ENCODE results near the gene USP47. TPM values are rescaled to one million over a fixed set of nuclear protein-coding genes. Genes with fewer than 3 reads are reported as not detected.

USP47 gene
- total and polyA plus RNA-seq, 2 donors (not counting 1 experiment from before 2014, with no cell fraction given): 12.8 to 52.9 TPM

DNA sequence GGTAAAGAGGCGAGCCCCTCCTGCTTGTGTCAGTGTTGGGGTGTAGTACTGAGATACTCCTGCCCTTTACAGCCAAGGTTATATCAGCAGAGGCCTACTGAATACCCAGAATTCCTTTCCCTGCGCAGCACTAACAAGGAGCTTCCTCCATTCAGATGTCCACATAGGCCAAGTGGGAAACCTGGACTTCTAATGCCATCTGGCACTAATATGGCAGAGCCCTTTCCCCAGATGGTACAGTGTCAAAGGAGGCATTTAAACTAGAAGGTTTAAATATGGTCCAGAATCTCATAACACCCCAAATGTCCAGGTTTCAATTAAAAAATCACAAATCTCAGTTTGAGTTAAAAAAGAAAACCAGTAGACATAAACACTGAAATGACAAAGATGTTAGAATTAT is 68.8 kb downstream of the USP47 start:
- no peak overlapping the region for H3K4me3 Mint-ChIP-seq
- no peaks in the 10 kb centered on the region for H3K27me3 Mint-ChIP-seq
- Histone ChIP-seq H3K27me3 (replicated peaks in 1 of 4; ENCODE audit: control extremely low read depth in 1 of 4, control insufficient read depth in 3 of 4, insufficient read depth in 4 of 4, low read length in 3 of 4) (no peaks in the 10 kb centered on the region), H3K79me2 (ENCODE audit: control insufficient read depth, insufficient read depth, low read length) (no peaks in the 10 kb centered on the region), H3K4me2 (replicated peaks; ENCODE audit: low read depth, low read length, poor library complexity, severe bottlenecking) (no peak overlapping the region), H3K4me1 (ENCODE audit: control insufficient read depth in 2 of 2, insufficient read depth in 2 of 2, low read length in 2 of 2) (no peaks in the 10 kb centered on the region), H3K36me3 (replicated peaks in 1 of 2; ENCODE audit: control extremely low read depth in 1 of 2, control insufficient read depth in 1 of 2, extremely low read depth in 1 of 2, insufficient read depth in 2 of 2, low read length in 1 of 2) (peaks cover 8 to 29% of the 10 kb centered on the region in 2 experiments), H4K20me1 (ENCODE audit: control insufficient read depth, insufficient read depth, low read length, poor library complexity, severe bottlenecking) (no peaks in the 10 kb centered on the region), H3K9me3 (ENCODE audit: control extremely low read depth in 1 of 3, control insufficient read depth in 2 of 3, insufficient read depth in 1 of 3, low read length in 2 of 3) (no peaks in the 10 kb centered on the region), H2AFZ (ENCODE audit: insufficient read depth, low read depth, low read length, poor library complexity, severe bottlenecking) (no peak overlapping the region), H3K9ac (ENCODE audit: low read length) (no peak overlapping the region), H3K27ac (ENCODE audit: low read length in 2 of 2) (no peak overlapping the region), H3K4me3 (ENCODE audit: control extremely low read depth in 1 of 5, extremely low read depth in 1 of 5, insufficient read depth in 1 of 5, low read depth in 2 of 5, low read length in 4 of 5) (no peak overlapping the region)
- ATAC-seq (ENCODE audit: low read depth): no peak
- no peak overlapping the region for H3K27ac Mint-ChIP-seq
- no peaks in the 10 kb centered on the region for H3K4me1 Mint-ChIP-seq
- DNase-seq: no peak
- TF ChIP-seq, protein P1, sequence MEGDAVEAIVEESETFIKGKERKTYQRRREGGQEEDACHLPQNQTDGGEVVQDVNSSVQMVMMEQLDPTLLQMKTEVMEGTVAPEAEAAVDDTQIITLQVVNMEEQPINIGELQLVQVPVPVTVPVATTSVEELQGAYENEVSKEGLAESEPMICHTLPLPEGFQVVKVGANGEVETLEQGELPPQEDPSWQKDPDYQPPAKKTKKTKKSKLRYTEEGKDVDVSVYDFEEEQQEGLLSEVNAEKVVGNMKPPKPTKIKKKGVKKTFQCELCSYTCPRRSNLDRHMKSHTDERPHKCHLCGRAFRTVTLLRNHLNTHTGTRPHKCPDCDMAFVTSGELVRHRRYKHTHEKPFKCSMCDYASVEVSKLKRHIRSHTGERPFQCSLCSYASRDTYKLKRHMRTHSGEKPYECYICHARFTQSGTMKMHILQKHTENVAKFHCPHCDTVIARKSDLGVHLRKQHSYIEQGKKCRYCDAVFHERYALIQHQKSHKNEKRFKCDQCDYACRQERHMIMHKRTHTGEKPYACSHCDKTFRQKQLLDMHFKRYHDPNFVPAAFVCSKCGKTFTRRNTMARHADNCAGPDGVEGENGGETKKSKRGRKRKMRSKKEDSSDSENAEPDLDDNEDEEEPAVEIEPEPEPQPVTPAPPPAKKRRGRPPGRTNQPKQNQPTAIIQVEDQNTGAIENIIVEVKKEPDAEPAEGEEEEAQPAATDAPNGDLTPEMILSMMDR (IDR thresholded peaks at IDR 0.05): no peak
- no peak for TF ChIP-seq EZH2 (IDR thresholded peaks at IDR 0.05; ENCODE audit: borderline replicate concordance, insufficient read depth, low read depth, low read length, poor library complexity, severe bottlenecking)
- no peaks in the 10 kb centered on the region for H3K9me3 Mint-ChIP-seq (ENCODE audit: insufficient read depth)
- CTCF ChIA-PET: no interaction called here
- no CpG with 5 or more reads among the region's 2 CpGs for WGBS (ENCODE audit: insufficient coverage)
- intact Hi-C loops (cut with micrococcal nuclease): no loop called here
- POLR2A ChIA-PET: no interaction called here

DNA sequence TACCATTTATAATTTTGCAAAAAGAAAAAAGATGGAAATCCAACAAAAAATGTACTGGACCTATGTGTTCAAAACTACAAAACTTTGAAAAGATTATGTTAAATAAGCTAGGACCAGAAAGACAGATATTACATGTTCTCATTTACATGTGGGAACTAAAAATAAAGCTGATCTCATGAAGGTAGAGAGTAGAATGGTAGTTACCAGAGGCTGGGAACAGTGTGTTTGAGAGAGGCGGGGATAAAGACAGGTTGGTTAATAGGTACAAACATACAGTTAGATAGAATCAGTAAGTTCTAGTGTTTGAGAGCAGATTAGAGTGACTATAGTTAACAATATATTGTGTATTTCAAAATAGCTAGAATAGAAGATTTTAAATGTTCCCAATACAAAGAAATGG is 71.6 kb downstream of the USP47 start:
- ChIA-PET CTCF (no interaction called here), POLR2A (no interaction called here)
- no peak overlapping the region for H3K4me3 Mint-ChIP-seq
- no peak overlapping the region for H3K27ac ChIP-seq (ENCODE audit: low read length in 2 of 2)
- ATAC-seq (ENCODE audit: low read depth) (no peak), DNase-seq (no peak)
- TF ChIP-seq EZH2 (IDR thresholded peaks at IDR 0.05; ENCODE audit: borderline replicate concordance, insufficient read depth, low read depth, low read length, poor library complexity, severe bottlenecking): no peak
- TF ChIP-seq, protein P1 (IDR thresholded peaks at IDR 0.05): no peak
- no peak overlapping the region for H2AFZ ChIP-seq (ENCODE audit: insufficient read depth, low read depth, low read length, poor library complexity, severe bottlenecking)
- H3K27ac Mint-ChIP-seq: no peak overlapping the region
- H3K79me2 ChIP-seq (ENCODE audit: control insufficient read depth, insufficient read depth, low read length): no peaks in the 10 kb centered on the region
- H3K27me3 Mint-ChIP-seq: no peaks in the 10 kb centered on the region
- WGBS (ENCODE audit: insufficient coverage): no CpG with 5 or more reads among the region's 1 CpG
- intact Hi-C loops (cut with micrococcal nuclease): no loop called here
- H3K9me3 ChIP-seq (ENCODE audit: control extremely low read depth in 1 of 3, control insufficient read depth in 2 of 3, insufficient read depth in 1 of 3, low read length in 2 of 3): no peaks in the 10 kb centered on the region
- no peaks in the 10 kb centered on the region for H3K9me3 Mint-ChIP-seq (ENCODE audit: insufficient read depth)
- H3K4me3 ChIP-seq (ENCODE audit: control extremely low read depth in 1 of 5, extremely low read depth in 1 of 5, insufficient read depth in 1 of 5, low read depth in 2 of 5, low read length in 4 of 5): no peak overlapping the region
- H3K4me1 Mint-ChIP-seq: no peaks in the 10 kb centered on the region
- peaks cover 9 to 11% of the 10 kb centered on the region in 2 experiments for H3K36me3 ChIP-seq (replicated peaks in 1 of 2; ENCODE audit: control extremely low read depth in 1 of 2, control insufficient read depth in 1 of 2, extremely low read depth in 1 of 2, insufficient read depth in 2 of 2, low read length in 1 of 2)
- H3K4me2 ChIP-seq (replicated peaks; ENCODE audit: low read depth, low read length, poor library complexity, severe bottlenecking): no peak overlapping the region
- no peaks in the 10 kb centered on the region for H3K4me1 ChIP-seq (ENCODE audit: control insufficient read depth in 2 of 2, insufficient read depth in 2 of 2, low read length in 2 of 2)
- no peak overlapping the region for H3K9ac ChIP-seq (ENCODE audit: low read length)
- no peaks in the 10 kb centered on the region for H4K20me1 ChIP-seq (ENCODE audit: control insufficient read depth, insufficient read depth, low read length, poor library complexity, severe bottlenecking)
- no peaks in the 10 kb centered on the region for H3K27me3 ChIP-seq (replicated peaks in 1 of 4; ENCODE audit: control extremely low read depth in 1 of 4, control insufficient read depth in 3 of 4, insufficient read depth in 4 of 4, low read length in 3 of 4)
